HT1080 (cell line): Measurements from ENCODE around the gene CERS4. TPM values are rescaled to one million over a fixed set of nuclear protein-coding genes. Genes with fewer than 3 reads are reported as not detected.
"Not testable (repeated sequence)": the region's sequence is repeated elsewhere in the genome, so short reads cannot be mapped to it uniquely, and the experiment has no call there.

Experiments used
- DNase-seq: peaks from one replicate; pipeline ENCODE4 v3.0.0-alpha.2; 2015; ENCODE audit warnings: low read depth
- total RNA-seq: library from RNA; depleted of rRNA; stranded (reverse); fragments of >200 nt; shearing (Covaris generic); gene quantifications from 2 replicates; pipeline ENCODE4 v1.2.3, GENCODE V29; 2014

CERS4 gene
- total RNA-seq, 1 experiment from 2014 or later, result 0.50 TPM

DNA sequence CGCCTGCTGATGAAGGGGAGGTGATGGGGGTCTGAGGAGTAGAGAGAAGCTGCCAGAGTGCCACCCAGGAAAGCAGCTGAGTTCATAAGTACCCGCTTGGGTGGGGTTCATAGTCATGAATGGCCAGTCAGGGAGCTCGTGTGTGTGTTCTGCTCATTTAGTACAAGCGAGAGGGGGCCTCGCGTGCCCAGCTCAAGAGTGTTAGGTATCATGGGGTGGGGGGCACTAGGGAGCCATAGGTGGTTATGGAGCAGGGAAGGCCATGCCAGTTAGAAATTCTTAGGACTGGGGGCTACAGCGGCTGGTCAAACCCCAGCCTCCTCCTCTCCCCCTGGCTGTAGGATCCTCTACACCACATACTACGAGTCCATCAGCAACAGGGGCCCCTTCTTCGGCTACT, 52.2 kb downstream of the CERS4 start:
- DNase-seq, result no peak

DNA sequence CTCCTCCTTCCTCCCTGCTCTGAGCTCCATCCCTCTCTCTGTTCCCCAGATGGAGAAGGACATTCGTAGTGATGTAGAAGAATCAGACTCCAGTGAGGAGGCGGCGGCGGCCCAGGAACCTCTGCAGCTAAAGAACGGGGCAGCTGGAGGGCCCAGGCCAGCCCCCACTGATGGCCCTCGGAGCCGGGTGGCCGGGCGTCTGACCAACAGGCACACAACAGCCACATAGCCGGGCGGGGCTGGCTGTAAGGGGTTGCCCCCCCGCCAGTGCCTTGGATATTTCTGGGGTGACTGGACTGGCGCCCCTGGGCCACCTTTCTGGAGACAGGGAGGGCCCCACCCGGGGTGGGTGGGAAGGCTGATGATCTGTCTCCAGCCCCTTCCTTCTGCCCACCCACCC, 52.7 kb downstream of the CERS4 start:
- no peak for DNase-seq

DNA sequence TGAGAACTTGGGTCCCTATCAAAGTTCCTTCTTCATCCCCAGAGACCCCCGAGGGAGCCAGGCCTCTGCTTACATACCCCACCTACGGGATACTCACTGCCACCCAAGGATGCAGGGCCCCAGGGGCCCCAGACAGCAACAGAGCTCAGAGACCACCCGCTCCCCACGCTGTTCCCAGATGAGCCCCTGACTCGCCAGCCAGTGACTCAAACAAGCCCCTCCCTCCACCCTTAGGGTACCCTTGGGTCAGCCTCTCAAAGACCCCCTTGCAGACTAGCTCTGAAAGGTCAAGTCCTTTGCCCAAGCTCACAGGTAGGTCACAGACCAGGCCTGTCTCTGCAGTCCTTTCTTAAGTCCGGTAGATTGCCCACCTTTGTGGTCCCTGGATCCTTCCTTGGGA, 53.3 kb downstream of the CERS4 start:
- DNase-seq, result no peak

DNA sequence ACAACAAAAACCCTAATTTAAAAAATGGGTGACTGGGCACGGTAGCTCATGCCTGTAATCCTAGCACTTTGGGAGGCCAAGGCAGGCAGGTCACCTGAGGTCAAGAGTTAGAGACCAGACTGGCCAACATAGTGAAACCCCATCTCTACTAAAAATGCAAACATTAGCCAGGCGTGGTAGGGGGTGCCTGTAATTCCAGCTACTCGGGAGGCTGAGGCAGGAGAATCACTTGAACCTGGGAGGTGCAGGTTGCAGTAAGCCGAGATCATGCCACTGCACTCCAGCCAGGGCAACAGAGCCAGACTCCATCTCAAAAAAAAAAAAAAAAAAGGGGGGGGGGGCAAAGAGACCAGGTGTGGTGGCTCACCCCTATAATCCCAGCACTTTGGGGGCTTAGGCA, 55.1 kb downstream of the CERS4 start:
- not testable (repeated sequence) for DNase-seq

DNA sequence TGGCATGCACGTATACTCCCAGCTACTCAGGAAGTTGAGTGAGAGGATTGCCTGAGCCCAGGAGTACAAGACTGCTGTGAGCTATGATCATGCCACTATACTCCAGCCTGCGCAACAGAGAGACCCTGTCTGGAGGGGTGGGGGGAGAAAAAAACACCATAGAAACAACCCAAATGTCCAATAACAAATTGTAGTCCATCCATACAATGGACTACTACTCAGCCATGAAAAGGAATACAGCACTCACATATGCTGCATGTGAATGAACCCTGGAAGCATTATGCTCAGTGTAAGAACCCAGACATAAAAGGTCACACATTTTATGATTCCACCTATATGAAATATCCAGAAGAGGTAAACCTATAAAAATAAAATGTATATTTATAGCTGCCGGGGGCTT, 56.7 kb downstream of the CERS4 start:
- no peak for DNase-seq

DNA sequence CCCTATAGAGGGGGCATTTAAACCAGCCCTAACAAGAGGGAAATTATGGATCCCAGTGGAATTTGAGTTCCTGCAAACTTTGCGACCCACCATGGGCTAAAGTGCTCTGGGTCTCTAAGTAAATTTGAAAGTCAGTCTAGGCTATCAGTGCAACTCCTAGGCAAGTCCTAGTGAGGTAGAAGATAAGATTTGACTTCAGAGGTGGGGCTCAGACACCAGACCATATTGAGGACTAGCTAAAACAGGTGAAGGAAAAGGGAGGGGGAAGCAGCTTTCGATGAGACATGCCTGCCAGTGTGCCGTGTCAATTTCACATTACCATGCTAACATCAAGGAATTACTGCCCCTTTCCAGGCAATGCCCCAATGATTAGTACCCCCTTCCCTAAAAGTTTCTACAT, 60.6 kb downstream of the CERS4 start:
- DNase-seq, result no peak

DNA sequence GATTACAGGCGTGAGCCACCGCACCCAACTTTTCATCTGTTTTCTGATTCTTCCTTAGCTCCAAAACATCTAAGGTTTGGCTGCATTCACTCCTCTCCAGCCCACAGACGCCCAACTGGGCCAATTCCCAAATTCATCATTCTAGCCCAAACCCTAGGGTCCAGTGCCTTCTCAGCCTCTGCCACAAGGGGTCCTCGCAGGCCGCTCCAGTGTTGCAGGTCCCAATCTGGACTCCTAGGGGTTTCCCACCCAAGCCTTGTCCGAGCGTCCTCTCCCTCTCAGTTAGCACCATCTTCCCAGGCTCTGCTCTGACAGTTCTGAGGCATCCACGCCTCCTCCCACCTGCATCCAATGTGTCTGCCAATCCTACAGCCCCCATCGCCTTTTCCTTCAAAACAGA, 67.3 kb downstream of the CERS4 start:
- not testable (repeated sequence) for DNase-seq

DNA sequence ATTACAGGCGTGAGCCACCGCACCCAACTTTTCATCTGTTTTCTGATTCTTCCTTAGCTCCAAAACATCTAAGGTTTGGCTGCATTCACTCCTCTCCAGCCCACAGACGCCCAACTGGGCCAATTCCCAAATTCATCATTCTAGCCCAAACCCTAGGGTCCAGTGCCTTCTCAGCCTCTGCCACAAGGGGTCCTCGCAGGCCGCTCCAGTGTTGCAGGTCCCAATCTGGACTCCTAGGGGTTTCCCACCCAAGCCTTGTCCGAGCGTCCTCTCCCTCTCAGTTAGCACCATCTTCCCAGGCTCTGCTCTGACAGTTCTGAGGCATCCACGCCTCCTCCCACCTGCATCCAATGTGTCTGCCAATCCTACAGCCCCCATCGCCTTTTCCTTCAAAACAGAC, 82.2 kb downstream of the CERS4 start:
- DNase-seq, result not testable (repeated sequence)

DNA sequence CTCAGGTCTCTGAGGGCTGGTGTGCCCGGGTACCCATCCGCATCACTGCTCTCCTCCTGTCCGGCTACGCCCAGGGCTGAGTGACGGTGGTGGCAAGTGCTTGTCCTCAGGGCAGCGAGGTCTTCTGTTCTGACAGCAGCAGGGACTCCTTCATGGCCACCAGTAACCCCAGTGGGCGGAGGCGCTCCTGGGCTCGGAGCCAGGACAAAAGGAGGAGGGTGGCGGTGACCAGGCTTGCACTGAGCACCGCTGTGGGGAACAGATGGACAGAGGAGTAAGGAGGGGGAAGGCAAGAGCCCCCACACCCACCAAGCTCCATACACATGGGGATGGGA, 93.2 kb downstream of the CERS4 start:
- no peak for DNase-seq

DNA sequence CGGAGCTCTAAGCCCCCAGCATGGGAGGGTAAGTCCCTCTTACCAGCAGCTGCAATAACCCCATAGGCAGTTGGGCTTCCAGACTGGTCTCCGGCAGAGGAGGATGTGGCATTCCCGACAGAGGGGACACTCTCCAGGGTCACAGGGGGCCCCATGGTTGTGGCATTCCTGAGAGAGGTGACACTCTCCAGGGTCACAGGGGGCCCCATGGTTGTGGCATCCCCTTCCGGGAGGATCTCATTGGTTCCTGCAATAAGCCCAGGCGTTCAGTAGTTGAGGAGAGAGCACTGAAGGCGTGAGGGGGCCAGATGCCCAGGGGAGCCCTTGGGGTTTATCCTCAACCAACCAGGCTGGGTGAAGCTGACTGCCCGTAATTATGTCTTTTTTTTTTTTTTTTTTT, 93.6 kb downstream of the CERS4 start:
- DNase-seq, result no peak

DNA sequence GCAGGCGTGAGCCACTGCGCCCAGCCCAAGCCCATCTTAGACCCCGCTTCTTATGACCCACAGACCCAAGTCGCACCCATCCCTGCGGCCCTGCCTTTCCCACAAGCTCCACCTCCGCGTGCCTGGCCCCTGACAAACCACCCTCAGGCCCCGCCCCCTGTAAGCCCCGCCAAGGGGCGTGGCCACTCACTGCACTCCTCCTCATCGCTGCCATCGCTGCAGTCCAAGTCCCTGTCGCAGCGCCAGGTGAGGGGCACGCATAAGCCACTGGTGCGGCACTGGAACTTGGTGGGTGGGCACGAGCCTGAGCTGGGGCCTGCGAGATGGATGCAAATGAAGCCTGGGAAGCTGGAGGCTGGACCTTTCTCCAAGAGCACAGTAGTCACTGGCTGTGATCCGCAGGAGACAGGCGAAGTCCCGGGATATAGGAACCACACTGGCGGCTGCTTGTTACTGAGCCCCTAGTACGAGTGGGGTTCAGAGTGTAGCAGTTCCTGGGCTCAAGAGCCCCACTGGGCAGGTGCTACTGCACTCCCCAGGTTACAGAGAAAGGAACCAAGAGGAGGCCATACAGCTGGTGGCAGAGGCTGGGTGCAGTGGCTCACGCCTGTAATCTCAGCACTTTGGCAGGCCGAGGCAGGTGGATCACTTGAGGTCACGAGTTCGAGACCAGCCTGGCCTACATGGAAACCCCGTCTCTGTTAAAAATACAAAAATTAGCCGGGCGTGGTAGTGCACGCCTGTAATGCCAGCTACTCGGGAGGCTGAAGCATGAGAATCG, 95.9 kb downstream of the CERS4 start:
- no peak for DNase-seq

DNA sequence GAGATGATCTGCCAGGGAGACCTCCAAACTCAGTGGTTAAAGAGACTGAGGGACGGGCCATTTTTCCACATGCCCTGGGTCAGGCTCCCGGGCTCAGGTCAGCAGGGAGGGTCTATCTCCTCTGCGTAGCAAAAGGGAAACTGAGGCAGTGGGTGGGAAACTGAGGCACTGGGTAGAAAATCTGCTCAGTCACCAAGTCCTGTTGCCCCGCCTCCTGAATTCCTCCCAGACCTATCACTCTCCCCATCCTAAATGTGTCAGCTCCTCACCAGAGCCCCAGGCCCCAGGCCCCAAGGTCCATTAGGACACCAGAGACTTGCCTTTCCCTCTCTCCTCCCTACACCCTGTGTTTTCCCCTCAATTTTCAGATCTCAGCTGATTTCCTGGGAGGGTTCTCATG, 96.6 kb downstream of the CERS4 start:
- no peak for DNase-seq

DNA sequence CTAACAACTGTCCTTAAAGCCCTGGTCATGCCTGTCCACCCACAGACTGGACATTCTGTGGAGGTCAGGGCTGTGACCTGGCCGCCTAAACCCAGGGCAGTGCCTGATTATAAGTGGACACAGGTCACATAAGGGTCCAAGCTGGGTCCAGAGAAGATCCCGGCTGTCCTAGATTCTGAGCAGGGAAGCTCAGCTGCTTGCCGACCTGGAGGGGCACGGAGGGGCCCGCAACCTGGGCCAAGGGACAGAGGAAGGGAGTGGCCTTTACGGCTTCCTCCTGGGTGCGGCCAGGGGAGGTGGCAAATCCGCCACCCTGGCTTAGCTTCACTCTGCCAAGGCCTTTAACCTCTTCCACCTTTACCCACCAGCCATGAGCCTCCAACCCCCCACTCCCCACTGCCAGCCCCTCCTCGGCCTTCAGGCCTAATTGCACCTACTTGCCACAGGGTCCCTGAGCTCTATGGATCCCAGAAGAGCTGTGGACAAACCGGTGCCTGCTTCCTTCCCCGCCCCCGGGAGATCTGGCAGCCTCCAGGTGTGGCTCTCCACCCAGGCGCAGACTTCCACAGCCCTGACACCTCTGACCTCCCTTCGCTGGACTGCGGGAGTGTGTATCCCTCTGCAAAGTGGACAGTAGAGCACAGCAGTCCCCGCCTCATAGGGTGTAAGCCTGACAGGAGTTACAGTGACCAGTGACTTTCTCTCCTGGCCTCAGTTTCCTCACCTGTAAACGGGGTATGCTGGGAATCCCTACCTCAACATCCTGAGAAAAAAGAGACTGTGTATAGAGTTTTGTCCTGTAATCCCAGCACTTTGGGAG, 97.3 kb downstream of the CERS4 start:
- no peak for DNase-seq

DNA sequence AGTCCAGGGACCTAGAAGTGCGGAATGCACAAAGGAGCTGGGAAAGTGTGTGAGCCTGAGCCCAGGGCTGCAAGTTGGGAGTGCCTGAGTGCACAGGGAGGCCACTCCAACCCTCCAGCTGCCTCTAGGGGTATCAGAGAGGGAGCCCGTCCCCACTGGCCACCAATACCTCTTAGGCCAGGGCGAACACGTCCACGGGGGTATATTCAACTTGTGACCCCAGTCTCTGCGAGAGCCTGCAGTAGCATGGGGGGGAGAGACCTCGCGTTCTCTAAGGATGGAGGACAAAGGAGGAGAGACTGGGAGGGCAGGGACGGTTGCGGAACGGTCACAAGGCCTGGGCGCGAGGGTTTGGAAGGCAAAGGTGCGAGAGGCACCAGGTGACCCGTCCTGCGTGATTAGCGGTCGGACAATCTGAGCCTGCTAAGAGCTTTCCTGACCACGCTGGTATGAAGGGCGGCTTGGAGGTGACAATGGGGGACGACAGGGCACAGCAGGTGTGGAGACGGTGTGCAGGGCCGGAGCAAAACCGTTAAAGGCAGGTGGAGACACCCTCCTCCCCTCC, 98.3 kb downstream of the CERS4 start:
- DNase-seq, result no peak

DNA sequence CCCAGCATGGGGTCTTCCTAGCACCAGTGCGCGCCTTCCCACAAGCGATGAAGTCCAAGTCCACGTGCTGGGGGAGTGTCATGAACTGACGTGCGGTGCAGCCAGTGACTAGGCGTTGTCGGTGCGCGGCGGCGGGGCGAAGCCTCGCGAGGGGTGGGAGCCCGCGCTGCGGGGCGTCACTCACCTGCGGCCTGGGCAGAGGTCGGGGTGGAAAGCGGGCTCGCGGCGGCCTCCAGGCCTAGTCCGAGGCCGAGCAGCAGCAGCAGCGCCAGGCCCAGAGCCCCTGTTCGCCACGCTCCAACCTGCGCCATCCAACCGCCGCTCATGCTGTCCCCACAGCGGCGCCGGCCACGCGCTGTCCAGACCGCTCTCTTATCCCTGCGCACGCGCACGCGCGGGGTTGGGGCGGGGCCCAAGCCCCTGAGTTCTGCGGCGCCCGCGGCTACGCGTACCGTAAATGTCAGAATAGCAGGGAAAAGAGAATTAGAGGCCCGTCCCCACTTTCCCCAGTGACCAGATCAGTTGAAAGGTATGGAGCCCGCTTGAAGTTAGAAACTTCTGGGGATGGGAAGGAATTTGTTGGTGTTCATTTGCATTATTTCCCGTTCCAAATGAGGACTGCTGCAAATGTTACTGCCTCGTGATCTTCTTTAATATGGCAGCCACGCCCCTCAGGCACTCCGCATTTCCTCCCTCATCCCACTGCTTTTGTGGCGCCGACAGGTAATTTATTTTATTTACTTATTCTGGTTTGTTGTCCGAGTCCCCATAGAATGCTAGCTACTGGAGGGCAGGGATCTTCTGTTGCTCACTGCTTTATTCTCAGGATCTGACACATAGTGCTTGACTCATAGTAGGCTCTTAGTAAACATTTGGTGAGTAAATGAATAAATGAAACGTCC, 99.0 kb downstream of the CERS4 start, which contains the start of gene CD320:
Gene CD320, minus strand, starts transcription at position 394 of the 902 bp plus-strand sequence. Its CDS starts 68 bp downstream, at position 326.
- peak; percentile 86 for DNase-seq

DNA sequence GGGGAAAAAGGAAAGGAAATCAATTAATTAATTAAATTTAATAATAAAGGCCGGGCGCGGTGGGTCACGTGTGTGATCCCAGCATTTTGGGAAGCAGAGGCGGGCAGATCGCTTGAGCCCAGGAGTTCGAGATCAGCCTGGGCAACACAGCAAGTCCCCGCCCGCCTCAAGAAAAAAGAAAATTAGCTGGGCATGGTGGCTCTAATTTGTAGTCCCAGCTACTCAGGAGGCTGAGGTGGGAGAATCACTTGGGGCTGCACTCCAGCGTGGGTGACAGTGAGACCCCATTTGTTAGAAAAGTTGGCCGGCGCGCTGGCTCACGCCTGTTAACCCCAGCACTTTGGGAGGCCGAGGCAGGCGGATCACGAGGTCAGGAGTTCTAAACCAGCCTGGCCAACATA, 99.7 kb downstream of the CERS4 start:
- DNase-seq, result no peak

DNA sequence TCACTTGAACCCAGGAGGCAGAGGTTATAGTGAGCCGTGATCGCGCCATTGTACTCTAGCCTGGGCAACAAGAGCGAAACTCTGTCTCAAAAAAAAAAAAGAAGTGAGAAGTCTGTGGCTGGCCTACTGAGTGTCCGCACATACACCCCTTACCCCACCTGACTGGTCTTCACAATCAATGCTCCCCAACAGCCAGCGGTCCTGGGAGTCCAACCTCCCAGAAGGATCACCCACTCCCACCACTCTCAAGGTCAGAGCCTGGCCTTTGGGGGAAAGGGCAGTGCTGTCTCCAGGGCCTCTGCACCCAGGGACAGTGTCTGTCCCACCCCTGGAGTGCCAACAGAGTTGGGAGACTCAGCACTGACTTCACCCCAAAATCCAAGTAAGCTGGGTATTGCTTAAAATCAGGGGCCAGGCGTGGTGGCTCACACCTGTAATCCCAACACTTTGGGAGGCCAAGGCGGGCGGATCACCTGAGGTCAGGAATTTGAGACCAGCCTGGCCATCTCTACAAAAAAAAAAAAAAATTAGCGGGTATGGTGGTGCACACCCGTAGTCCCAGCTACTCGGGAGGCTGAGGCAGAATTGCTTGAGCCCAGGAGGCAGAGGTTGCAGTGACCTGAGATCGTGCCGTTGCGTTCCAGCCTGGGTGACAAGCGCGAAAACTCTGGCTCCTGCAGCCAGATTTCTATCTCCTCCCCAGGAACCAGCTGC, 101.3 kb downstream of the CERS4 start:
- DNase-seq, result no peak

DNA sequence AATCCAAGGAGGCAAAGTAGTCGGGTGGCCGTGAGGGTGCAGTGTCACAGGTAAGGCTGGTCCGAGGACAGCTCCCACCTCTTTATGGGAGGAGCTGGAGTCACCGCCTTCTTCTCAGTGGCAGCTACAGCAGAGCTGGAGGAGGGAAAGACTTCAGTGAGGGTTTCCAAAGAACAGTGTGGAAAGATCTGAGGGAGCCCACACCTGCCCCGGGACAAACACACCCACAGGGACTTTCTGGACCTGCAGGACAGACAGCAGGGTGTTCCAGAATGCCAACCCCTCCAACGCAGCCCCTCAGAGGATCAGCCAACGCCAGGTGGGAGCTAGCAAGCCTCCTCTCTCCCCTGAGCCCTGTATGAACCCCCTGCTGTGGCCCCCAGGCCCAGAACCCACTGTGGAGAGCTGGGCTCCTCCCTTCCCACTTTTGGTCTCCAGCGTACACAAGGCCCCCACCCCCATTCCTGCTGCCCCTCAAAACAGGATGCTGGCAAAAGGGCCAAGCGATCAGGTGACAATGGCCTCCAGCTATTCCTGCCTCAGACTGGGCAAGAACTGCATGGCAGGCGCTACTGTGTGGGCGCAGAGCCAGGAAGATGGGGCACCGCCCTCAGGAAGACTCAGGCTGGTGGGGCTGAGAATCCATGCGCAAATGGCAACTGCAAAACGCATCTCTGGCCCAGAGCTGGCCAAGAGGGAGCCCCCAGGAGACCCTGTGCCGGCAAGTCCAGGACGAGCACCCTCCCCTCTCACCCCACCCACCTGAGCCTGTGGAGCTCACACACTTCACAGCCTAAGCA, 102.5 kb downstream of the CERS4 start:
- DNase-seq, result no peak
